Fibroblast of upper back skin (primary cell): ENCODE data around the gene ACTR3C.
"Not testable (repeated sequence)": the region's sequence is repeated elsewhere in the genome, so short reads cannot be mapped to it uniquely, and the experiment has no call there.

Source experiments
- DNase-seq: peaks from one replicate; pipeline ENCODE4 v3.0.0-alpha.2; 2013

The ACTR3C gene

DNA sequence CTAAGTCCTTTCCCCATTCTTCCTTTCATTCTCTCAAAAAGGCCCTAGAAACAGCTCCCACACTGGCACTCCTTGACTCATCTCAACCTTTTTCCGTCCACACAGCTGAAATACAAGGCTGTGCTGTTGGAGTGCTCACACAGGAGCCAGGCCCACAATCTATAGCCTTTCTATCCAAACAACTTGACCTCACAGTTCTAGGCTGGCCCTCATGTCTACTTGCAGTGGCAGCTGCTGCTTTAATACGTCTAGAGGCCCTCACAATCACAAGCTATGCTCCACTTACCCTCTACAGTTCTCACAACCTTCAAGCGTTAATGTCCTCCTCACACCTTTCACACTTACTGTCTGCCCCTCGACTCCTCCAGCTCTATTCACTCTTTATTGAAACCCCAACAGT is 12.2 kb downstream of the ACTR3C start:
- DNase-seq = no peak

DNA sequence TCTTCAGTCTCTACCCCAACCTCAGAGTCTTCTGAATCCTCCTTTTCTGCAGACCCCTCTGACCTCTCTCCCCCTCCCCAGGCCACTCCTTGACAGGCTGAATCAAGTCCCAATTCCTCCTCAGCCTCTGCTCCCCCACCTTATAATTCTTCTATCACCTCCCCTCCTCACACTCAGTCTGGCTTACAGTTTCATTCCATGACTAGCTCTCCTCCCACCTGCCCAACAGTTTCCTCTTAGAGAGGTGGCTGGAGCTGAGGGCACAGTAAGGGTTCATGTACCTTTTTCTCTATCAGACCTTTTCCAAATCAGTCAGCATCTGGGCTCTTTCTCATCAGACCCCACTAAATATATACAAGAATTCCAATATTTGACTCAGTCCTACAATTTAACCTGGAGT is 14.8 kb downstream of the ACTR3C start:
- no peak for DNase-seq

DNA sequence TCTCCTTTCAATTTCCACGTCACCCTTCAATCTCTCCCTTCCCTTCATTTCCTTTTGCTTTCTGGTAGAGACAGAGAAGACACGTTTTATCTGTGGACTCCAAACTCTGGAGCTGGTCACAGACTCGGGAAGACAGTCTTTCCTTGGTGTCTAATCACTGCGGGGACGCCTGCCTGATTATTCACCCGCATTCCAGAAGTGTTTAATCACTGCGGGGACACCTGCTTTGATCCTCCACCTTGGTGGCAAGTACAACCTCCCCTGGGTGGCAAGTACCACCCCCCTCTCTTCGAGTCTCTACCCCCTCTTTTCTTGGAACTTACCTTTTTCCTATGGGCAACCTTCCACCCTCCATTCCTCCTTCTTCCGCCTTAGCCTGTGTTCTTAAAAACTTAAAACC is 15.4 kb downstream of the ACTR3C start:
- DNase-seq = no peak

DNA sequence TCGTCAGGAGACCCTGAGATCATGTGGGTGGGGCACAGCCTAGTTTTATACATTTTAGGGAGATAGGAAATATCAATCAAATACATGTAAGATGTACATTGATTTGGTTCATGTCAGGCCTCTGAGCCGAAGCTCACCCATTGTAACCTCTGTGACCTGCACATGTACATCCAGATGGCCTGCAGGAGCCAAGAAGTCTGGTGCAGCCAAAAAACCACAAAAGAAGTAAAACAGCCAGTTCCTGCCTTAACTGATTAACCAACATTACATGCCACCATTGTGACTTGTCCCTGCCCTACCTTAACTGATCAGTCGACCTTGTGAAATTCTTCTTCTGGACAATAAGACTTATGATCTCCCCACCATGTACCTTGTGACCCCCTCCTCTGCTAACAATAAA is 16.2 kb downstream of the ACTR3C start:
- no peak for DNase-seq

DNA sequence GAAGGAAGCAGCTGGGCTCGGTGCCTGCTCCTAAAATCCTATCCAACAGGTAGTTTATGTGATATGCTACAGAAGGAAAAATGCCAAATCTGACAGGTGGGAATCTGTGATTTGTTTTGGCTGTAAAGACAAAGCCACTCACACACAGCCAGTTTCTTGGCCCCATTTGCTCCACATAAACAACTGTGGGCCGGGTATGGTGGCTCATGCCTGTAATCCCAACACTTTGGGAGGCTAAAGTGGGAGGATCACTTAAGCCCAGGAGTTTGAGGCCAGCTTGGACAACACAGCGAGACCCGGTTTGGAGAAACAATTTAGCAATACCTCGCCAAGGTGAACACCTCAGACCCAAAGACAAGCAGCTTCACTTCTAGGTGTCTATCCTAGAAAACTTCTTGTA is 17.0 kb downstream of the ACTR3C start:
- DNase-seq = not testable (repeated sequence)

DNA sequence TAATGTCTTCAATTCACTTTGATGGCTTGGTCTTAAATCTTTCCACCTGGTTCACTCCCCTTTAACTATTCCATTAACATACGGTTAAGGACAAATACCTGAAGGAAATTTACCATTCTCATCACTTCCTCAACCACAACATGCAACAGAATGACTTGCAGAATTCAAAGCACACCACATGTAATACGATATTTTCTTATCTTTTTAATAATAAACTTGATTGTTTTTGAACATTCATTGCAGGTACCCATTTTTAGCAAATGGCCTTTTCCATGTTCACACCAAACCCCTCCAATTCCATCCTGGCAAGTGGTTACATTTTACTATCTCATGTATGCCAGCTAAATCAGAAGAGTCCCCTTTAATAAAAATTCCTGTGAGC is 17.5 kb downstream of the ACTR3C start:
- DNase-seq = not testable (repeated sequence)

DNA sequence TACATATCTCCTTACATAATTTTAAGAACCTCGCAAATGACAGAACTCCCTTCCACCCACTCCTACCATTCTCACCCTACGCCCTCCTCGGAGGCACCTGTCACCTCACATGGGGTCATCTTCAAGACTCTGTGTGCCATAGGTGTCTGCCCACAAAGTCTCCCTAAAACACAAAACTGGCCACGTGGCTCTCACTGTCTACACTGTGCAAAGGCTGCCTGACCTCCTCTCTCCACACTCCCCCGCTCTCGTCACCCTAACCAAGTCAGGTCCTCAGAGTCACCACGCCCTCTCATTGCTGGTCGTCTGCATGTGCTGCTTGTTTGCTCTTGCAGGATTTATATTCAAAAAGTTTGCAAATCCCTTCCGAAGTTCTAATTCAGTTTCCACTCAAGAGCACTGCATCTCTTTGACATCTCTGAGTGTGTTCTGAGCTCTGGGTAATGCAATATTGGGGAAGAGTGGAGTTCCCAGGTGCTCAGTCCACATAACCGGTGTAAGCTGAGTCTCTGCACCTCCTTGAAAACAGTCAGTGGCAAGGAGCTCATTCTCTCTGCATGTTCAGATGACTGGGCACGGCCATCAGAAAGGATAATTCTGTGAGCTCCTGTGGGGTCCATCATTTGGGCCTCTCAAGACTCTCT is 18.0 kb downstream of the ACTR3C start:
- not testable (repeated sequence) for DNase-seq

DNA sequence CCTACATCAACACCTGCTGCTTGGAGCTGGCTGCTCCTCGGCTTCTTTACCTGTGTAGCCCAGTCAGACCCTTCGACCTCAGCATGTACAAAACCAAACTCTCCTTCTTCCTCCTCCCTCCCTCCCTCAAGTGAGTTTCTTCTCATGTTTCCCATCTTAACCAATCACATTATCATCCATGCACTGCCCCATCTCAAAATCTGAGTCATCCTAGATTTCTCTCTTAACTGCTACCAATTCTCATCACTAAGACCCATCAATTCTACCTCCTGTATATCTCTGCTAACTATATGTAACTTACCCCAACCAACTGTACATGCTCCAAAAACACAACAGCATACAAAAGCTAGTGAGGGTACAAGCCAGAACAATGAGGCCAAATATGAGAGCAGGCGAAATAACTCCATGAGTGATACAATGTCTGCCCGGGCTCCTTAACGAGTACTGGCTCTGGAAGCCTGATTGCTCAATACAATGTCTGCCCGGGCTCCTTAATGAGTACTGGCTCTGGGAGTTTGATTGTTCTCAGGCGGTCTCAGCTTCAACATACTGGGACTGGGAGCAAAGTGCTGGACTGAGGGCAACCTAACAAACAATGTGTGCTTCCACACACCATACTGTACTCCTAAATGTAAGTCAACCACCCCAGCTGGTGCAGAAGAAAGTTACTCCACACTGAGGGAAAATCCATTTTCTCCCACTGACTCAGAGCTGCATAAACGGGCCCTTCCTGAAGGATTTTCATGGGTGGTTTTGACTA is 18.7 kb downstream of the ACTR3C start:
- DNase-seq = not testable (repeated sequence)

DNA sequence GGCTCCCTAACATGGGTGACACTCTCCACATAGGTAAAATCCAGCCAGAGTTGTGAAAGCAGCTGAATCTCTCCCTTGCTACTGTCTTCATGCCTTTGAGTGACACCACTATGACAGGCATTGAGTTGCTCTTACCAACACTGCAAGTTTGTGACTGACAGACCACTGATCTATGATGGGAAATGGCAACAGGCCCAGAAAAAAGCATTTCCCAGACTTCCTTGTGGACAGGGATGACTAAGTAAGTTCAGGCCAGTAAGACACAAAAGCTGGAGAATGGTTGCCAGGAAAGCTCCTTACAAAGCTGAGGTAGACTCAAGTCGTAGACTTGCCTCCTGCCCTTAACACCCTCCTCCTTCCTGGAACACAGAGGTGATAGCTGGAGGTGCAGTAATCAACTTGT is 20.4 kb downstream of the ACTR3C start:
- DNase-seq = peak; percentile 59

DNA sequence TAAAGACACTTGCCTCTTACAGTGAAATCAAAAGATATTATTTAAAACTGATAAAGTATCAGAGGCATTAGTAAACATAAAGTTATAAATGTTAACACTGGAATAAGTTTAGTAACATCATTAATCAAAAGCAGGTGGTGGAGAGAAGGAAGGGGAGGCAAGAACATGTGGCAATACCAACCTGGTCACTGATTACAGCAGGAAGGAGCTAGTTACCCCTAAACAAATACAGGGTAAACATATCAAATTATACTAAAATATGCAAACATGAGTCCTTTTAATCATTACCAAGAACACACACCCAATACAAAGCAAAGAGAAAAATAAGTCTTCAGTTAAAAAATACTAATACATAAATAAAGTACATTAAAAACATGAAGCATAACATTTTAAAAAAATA is 25.4 kb downstream of the ACTR3C start:
- not testable (repeated sequence) for DNase-seq

DNA sequence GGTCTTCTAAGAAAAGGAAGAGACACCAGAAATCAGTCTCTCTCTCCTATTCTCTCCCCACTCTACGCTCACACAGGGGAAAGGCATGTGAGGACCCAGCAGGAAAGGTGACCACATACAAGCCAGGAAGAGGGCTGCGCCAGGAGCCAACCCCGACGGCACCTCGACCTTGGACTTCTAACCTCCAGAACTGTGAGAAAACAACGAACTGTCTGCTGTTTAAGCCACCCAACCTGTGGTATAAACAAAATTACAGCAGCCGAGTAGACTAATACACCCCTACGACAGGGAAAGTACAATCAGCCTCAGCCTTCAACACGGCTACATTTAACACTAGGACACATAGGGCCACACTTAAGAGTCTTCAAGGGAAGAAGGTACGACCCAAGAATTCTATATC is 26.5 kb downstream of the ACTR3C start:
- DNase-seq = not testable (repeated sequence)

DNA sequence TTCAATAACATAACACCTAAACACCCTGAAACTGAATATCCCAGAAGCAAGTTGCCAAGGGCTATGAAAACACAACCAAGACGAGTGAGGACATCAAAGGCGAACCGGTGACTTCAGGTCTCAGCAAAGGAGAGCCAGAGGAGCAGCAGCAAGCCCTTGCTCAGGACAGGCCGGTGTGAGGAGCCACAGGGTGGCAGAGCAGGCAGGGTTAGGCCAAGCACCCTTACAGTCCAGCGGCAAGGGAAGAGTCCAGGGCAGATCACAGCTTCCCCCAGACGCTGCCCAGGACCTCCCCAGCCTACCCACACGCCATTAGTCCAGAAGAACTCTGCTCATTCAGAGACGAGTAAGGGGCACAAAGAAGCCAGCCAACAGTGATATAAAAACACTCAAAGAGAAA is 27.7 kb downstream of the ACTR3C start:
- not testable (repeated sequence) for DNase-seq

DNA sequence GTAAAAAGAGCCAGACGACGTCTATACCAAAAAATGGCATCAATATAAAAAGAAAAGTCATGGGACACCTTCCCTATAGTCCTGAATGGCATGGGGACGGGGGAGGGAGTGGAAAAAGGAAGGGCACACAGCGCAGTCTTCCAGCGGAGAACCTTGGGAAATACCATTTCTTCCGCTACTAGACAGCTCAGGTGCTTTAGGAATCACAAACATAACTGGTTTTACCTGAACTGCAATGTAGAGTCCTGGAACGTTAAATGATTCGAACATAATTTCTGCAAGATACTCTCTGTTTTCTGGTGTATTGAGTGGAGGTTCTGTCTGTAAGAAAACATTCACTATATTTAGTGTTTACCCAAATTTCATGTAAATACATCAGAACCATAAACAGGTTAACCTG is 28.3 kb downstream of the ACTR3C start:
- DNase-seq = not testable (repeated sequence)

DNA sequence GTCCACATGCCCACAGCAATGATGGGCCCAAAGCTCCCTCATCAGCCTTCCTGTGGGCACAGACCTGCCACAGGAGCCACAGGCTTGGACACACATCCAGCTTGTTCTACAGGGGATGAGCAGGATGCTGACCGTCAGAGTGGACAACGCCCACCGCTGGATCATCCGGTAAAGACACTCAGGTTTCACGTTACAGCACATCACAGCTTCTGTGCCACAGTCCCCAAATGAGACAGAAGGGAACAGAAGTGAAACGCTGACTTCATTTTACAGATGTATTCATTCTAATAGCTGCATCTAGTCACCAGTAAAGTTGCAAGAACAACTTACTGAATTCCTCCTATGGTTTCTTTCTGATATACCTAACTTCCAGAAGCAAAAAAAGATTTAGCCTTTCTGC is 33.0 kb downstream of the ACTR3C start:
- DNase-seq = not testable (repeated sequence)

DNA sequence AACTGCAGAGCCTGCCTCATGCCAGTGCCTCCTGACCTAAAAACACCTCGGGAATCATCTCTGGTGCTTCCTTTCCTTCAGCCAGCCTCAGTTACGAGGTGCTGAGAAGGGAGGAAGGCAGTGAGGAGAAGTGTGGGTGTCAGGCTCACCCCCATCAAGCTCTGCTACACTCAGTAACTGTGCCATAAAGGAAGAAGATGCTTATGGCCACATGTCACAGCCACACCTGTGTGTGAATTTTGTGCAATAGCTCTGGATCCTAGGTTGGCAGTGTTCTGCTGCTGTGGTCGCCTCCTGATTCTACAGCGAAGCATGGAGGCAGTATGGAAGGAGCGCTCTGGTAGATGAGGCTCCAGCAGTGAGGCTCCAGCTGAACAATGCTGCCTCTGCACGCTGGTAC is 34.5 kb downstream of the ACTR3C start:
- DNase-seq = not testable (repeated sequence)

DNA sequence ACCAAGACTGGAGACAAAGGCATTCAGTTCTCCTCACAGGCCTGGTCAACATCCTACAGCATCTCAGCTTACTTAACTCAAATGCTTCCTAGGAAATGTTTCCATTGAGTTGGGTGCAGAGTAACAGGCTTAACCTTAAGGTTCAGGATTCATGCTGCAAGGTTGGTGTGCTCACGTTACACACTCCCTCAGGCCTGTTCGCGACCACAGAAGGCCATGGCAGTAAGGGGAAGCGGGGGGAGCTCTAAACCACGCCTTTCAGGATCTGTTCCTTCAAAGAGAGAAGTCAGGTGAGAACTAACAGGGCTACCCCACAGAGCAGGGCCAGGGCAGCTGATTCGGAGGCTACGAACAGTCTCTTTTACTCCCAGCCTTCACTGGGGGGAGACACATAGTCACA is 35.5 kb downstream of the ACTR3C start:
- not testable (repeated sequence) for DNase-seq

DNA sequence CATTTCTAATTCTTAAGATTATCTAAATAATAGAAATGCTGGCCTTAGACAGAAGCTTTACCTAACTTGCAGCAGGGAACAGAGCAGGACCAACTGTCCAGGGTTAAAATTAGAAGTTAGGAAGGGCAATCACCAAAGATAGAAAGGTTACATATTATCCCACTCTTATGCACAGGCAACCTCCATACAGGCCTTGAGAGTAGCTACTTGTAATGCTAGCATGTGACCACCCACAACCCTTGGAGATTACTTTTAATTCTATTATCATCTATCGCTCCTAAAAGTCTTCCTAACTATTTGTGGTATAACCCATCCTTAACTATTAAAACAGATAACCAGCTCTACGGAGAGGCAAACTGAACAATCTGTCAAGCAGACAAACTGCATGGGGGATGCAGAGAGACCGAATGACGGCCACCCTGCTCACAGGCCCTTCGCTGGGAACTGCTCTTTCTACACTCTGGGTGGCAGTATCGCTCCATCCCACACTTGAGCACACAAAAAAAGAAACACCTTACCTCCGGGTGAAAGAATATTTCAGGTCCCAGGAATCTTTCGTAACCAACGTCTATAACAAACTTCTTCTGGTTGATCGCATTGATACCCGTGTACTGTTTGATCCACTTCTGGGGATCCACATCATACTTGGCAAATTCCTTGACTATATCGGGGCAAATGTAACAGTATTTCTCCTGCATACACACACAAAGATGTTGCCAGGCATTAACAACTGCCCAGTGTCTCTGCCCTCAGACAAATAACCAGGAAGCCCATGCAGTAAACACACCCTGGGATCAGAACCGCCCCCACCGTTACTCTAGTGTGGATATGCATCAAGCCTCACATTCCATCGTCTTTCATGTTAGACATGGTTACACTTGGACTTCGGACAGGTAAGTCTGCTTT is 37.2 kb downstream of the ACTR3C start:
- DNase-seq = peak; percentile 16

DNA sequence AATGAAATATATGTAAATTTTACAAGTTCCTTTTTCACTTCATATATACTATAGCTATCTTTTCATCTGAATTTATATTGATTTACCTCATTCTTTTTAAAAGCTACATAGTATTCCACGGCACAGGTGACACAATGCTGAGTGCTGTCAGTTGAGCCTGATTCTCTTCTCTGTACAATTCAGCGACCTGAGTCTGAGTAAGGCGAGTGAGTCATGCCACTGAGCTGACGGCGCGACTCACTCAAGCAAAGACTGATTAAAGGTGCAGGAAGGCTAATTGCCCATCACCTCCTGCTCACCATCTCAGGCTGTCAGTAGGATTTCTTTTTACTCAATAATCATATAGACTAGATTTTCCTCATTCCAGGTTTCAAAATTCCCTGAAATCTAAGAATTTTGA is 39.7 kb downstream of the ACTR3C start:
- not testable (repeated sequence) for DNase-seq

DNA sequence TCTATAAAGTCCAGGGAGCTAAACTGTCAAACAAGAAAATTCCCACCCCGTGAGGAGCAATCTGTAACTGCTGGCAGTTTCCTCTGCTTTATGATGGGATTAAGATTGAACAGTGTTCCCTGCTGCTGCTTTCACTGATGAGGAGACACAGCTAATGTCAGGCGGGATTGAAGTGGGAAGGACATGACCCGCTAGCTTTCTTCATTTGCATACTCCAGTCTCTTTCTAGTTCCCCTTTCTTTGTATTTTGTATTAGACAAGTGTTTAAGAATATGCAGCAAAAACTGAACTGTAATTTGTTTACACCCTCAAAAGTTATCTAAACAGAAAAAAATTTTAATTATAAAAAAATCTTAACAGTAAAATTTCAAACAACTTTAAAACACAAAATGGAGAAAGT is 40.2 kb downstream of the ACTR3C start:
- DNase-seq = not testable (repeated sequence)

DNA sequence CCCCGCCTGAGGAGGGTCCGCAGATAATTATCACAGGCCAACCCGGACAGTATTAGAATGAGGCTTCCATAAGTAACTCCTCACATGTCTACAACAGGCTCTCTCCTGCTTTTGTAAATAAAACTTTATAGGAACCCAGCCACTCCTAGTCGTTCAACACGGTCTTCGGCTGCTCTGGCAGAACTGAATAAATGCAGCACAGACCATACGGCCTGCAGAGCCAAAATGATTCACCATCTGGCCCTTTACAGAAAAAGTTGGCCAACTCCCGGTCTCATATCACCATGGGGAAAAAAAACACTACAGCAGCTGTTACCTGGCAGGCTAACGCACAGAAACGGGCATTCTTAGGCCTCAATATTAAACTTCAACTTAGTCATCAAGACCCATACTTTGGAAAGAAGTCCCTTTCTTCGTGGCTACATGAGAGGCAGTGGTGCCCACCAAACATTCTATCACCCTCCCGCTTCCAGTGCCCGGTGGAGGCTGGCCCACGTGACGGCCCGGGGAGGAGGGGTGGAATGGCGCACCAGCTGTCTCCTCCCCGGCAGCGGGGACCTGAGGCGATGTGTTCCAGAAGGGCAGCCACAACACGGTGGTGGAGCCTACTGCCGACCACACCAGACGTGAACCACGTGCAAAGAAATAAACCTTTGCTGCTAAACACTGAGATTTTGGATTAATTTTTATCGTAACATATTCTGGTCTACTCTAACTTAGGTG is 41.5 kb downstream of the ACTR3C start:
- not testable (repeated sequence) for DNase-seq

DNA sequence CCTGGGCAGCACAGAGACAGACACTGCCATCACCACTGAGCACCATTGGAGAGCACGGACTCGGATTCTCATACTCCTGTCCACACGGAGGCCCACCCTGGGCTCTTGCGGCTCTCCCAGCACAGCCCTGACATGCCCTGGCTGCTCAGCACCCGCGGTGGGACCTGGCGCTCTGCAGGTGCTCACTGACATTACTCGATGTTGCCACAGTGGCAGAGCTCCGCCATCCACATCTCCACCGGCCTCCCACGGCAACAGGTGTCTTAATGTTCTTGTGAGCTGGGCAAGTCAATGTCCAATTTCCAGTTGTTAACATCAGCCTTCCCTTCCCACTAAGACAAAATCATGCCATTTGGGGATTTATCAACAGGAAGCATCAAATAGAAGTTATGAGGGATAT is 45.0 kb downstream of the ACTR3C start:
- not testable (repeated sequence) for DNase-seq

DNA sequence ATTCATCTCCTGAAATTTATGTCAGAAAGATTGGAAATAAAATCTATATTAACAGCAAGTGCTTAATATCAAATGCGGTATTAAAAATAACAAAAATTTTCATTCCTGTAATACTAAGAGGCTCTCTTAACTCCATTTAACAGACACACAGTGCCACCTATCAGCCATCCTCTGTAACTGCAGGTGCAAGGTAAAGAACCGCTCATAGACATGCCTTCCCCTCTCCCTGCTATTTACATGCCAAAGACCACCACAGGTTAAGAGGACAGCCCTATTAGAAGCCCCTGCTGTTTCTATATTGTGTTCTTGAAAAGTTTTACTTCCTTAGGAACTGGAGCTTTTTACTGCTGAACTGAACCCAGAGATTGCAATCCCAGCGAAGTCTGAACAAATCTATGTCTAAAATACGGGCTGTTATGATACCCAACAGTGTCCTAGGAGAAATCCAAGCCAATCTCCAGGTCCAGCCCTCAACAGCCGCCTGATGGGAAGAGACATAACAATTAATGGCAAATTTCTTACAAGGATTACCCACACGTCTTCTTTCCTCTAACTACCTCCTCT is 47.1 kb downstream of the ACTR3C start:
- DNase-seq = peak; percentile 44
